Superior temporal gyrus (tissue), 1 donor: ENCODE data around the gene DVL1.

Experiments
- DNase-seq: peaks from one replicate; pipeline ENCODE4 v3.0.0-alpha.2; 2016; ENCODE audit errors: extremely low spot score

Gene DVL1

DNA sequence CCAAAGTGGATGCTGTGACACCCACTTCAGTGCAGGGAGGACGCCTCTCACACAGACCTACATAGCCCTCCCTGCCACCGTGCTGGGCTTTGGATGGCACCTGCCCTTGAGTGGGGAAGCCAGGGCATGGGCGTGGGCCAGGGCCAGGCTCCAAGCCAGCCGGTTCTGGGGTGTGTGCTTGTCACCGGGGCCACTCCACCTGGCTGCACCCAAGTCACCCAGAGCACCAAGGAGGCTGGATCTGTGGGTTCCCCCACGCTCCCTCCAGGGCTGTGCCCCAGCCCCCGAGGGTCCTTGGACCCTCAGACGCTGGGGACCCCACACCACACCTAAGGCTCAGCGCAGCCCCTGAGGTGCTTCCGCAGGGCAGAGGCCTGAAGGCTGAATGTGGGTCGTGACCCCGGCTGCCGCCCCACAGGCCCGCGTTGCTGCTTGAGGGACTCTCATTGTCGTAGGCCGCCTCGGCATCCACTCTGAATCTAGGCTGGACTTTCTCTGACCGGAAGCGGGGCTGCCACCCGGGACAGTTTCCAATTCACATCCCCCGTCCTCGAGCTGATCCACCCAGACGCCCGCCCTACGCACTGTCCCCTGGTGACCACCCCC, 7.7 kb upstream of the DVL1 start:
- no peak for DNase-seq

DNA sequence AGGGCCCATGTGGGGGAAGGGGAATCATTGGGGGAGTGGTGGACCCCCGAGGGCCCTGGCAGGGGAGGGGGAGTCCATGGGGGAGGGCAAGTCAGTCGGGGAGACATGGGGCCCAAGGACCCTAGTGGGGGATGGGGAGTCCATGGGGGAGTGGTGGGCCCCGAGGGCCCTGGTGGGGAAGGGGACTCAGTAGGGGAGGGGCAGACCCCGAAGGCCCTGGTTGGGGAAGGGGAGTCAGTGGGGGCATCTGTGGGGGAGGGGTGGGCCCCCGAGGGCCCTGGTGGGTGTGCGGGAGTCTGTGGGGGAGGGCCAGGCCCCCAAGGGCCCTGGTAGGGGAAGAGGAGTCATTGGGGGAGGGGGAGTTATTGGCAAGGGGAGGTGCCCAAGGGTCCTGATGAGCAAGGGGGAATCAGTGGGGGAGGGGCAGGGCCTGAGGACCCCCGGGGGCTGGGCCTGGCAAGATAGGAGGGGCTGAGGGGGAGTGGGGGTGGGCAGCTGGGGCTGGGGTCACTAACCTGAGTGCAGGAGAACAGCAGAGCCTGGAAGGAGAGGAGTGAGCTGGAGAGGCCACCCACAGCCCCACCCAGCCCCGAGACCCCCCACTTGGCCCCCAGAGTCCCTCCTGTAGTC, 7.1 kb upstream of the DVL1 start:
- DNase-seq: no peak

DNA sequence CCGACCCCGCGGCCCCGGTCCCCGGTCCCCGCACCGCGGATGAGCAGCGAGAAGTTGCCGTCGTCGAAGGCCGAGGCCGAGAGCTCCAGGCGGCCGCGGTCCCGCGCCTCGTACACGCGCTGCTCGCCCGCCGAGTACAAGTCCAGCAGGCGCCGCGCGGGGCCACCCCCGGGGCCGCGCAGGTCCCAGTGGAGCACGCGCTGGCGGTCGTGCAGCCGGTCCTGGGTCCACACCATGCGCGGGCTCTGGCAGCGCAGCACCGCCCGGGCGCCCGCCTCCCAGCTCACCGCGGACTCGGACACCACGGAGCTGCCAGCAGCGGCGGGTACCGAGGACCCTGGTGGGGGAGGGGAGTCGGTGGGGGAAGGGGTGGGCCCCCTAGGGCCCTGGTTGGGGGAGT, 6.2 kb upstream of the DVL1 start:
- DNase-seq: no peak

DNA sequence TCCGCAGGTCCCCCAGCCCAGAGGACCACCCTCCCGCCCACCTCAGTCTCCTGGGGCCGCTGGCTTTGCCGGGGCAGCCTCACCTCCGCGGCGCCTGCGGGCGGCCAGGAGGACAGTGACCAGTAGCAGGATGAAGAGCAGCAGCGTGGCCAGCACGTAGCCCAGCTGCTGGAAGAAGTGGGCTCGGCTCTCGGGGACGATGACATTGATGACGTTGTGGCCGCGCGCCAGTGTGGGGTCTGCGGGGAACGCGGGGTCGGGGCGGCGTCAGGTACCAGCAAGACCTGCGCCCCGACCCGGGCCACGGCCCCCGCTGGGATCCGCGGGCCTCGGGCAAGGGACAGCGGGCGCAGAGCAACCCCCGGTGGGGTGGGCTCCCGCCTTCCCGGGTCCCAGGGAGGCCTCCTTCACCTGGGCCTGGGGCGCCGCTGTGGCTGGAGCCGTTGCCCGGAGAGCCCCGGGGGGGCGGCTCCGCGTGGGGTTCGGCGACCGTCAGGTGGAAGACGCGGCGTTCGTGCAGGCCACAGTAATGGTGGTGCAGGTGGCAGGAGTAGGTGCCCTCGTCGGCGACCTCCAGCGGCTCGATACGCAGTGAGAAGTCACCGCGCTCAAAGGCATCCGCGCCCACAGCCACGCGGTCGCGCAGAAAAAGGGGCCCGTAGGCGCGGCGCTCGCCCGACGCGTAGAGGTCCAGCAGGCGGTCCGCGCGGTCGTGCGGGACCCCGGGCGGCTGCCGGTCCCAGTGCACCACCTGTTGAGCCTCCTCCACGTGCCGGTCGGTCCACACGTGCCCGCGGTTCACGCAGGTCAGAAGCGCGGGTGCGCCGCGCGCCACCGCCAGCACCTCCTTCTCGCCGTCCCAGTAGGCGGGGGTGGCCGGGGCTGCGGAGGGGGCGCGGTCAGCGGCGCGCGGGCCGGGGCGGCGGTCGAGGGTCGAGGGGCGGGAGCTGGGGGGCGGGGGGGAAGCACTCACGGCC, 5.3 kb upstream of the DVL1 start:
- no peak for DNase-seq

DNA sequence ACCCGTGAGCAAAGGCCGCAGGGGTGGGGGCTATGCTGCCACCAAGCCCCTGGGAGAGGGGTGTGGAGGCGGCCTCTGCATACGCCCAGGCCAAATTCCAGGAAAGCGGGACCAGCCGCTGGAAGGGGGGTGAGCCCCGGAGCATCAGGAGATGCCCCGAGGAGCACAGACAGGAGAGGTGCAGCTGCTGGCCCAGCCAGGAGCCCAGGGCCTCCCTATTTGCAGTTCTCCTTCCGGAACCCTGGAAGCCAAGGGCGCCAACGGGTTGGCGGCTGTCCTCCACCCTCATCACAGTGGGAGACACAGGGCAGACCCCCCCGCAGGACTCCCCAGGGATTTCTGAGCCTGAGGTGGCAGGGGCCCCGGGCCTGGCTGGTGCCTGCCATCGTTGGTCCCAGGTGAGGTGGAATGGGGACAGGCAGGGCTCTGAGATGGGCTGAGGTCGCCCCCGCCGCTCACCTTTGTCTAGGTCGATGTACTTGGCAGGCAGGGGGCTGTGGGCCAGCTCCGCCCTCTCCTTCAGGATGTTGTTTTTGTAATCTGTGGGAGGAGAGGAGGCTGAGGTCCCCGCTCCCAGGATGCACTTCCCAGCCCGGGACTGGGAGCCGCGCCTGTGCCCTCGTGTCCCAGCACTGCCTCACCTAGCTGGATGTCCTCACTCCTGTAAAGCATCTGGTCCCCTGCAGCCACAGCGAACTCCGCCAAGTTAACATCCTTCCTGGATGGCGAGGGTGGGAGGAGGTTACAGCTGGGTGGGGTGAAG, 4.4 kb upstream of the DVL1 start:
- DNase-seq: no peak

DNA sequence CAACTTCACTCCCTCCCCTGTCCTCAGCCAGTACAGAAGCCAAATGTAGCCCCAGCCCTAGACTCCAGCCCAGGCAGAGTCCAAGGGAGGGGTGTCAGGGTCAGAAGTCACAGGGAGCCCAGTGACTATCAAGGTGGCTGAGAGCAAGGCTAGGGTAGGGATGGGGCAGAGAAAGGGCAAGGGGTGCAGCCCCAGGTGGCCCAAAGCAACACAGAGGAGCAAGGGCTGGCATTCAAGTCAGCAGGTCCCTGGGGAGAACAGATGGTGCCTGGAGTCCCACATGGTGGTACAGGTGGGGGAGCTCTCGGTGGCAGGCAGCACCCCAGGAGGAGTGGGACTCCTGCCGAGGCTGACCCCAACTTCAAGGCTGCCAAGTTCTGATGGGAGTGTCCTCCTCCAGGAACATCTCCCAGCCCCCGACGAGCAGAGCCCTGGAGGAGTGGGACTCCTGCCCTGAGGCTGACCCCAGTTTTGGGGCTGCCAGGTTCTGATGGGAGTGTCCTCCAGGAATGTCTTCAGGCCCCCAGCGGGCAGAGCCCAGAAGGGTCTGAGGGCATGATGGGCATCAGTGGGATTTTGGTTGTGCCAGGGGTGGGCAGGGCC, 3.7 kb upstream of the DVL1 start:
- no peak for DNase-seq

DNA sequence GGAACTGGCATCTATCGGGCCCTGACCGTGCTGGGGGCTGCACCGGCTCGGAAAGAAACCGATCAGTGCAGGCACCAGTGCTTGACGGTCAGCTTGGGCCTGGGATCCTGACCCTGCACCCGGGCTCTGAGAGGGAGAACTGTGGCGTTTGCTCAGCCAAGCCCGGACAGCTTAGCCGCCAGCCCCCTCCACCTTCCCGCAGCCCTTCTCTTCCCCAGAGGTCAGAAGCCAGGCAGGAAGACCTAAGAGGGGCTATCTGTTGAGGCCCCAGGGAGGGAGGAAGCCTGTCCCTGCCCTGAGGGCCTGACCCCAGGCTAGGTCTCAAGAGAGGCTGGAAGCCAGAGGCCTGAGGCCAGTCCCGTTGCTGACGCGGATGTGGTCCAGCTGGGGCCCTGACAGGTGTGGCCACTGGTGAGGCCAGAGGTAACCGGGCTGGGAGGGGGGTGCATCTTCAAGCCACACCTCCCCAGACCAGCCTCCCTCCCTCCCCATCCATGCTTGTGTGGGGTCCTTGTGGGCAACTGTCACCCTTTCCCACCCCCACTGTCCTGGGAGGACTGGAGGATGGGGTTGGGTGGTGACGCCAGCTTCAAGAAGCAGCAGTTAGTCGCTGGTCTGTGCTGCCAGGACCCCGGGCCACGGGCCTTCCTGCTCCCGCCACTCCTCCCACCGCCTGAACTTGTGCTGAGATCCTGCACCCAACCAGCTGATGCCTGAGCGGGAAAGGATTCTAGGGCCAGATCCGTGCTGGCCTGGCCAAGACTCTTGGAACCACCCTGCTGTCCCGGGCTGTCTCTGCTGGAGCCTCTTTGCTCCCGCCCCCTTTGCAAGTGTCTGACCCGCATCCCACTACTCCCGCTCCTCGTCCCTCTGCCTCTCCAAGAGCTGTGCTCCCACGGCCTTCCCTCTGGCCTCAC, 2.6 kb upstream of the DVL1 start:
- DNase-seq: no peak

DNA sequence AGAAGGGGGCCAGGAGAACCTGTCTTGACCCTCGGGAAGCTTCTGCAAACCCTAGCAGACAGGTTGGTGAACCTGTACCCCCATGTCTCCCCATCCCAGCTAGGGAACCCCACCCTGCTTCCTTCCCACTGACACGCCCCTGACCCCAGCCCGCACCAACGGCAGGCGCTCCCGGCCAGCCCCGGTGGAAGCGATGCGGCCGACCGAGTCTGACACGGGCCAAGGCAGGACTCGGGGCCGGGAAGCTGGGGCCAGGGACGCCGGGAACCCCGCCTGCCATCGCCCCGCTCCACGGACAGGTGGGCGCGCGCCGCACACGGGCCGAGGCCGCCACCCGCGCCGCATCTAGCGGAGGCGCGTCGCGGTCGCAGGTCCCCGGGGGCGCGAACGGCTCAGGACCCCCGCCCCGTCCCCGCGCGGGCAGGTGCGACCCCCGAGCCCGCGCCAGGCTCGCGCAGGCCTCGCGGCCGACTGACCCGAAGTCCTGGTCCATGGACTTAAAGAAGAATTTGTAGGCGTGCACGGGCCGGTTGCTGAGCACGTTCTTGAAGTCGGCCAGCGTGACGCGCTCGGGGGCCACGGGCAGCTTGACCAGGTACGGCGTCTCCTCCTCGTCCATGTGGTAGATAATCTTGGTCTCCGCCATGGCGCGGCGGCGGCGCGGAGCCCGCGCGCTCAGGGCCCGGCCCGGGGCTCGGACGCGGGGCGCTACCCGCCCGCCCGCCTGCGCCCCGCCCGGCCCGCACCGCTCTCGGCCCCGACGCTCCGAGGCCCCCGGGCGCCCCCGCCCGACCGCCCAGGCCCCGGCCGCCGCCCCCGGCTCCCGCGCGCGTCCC, 580 bp downstream of the DVL1 start:
- no peak for DNase-seq

DNA sequence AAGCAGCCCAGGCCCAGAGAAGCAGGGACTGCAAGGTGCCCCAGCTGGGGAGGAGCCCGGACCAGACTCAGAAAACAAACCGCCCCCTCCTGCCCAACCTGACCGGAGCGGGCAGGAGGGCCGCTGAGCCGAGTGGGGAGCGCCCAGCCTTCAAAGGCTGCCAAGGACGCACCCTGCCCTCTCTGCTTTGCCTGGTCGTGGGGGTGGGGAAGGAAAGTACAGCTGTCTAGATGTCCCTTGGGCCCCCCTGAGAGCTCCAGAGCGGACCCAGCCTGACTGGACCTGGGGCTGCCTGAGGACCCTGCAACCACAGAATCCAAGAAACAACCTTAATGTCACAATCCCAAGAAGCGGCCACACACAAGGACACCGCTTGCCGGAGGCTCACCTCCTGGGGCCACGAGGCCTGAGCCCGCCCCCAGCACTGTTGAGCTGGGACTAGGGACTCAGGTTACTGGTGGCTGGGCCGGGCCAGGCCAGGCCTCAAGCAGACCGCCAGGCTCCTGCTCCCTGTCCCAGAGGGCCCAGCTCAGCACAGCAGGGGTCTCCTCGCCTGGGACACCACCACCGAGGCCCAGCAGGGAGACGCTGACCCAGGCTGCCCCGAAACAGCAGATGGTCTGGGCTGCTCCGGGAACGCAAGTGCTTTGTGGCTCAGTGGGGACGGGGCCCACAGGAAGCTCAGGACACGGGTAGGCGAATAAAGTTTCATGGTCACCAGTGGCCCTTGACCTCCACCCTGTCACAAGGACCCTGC, 1.4 kb downstream of the DVL1 start:
- DNase-seq: no peak

DNA sequence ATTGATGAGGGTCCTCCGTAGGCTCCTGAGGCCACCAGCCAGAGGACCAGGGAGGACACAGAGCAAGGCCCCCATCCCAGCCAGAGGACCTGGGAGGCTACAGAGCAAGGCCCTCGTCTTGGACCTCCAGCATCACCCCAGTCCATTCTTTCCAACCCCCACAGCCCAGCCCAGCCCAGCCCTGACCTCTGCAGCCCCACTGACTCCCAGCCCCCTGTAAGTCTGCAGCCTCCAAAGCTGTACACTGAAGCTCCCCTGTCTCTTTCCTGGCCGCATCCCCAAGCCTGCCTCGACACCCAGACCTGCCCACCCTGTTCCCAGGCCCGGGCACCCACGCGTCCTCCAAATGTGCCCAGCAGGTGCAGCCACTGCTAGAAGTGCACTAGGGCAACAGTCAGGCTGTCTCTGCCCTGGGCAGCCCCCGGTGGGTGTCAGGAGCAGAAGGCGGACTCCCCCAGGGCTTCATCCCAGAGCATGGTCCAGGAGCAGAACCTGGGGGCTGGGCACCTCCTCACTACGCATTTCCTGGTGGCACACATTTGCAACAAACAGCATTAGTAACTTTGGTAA, 2.1 kb downstream of the DVL1 start:
- DNase-seq: no peak

DNA sequence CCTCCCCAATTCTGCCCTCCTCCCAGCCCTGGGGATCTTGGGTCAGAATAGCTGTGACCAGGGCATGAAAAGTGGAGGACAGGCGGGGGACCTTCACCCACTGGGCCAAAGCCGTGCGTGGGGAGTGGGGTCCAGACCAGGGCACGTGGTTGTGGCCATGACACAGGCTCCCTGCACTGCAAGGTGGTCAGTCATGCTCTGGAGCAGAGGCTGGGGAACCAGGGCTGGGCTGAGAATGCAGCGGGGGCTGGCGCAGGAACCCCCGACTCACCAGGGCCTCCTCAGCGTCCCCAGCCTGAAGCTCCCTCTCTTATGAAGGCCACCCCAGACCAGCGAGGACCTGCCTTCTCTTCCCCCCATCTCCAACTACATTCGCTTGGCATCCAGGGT, 2.7 kb downstream of the DVL1 start:
- DNase-seq: no peak

DNA sequence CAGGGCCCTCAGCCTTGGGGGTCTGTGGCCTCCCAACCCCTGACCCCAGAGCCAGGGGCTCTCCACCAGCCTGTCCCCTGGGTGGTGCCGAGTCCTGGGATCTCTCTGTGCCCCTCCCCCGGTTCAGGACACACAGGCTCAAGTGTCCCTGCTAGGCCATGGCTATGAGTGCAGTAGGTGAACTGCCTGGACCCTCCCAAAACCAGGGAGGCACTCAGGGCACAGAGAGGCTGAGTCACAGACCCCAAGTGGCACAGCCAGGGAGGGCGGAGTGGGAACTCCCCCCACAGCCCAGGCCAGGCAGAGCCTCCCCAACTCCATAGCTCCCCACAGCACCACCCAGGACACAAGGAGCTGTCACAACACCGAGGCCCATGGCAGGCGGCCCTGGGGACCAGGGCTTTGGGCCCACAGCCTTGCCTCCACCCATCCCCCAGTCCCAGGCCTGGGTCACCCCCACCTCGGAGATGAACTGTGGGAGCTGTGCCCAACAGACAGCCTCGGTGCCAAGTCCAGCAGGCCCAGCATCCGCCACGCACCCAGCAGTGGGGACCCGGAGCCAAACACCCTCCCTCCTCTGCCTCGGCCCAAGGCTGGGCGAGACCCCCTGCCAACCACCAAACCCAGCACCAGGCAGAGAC, 3.2 kb downstream of the DVL1 start:
- no peak for DNase-seq

DNA sequence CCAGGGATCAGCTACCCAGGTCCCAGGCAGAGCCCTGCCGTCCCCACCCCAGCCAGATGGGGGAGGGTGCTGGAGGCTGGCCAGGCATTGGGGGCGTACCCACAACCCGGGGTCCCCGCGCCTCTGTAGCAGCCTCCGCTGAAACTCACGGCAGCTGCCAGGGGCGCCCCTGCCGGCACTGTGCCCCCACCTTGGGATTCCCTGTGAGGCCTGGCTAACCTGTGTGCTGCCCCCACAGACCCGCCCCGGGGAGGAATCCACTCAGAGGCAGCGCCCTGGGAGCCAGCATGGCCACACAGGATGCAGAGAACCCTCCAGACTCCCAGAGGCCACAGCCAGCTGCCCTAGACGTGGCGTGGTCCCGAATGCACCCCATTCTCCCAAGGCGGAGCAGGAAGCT, 3.8 kb downstream of the DVL1 start:
- no peak for DNase-seq

DNA sequence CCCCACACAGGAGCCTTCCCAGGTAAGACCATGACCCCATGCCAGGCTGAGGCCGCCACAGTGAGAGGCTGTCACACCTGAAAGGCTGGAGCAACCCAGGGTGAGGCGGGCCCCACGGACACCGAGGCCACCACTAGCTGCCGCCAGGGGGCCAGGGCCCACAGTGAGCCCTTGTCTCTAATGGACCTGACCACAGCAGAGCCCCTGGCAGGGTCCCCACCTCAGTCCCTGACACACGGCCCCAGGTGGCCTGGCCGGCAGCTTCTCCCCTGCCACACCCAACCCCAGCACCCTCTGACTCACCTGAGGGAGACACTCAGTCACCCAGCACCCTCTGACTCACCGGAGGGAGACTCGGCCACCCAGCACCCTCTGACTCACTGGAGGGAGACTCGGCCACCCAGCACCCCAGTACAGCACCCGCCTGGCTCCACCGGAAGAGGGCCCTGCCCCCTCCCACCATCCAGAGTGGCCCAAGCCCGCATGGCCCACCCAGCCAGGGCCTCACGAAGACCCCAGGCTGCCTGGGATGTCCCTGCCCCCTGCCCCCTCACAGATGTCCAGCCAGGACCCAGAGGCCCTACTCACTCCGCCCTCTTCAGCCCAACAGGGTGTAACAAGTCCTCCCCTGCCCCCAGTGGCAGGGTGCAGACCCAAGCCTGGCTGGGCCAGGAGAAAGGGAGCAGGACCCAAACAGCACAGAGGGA, 4.4 kb downstream of the DVL1 start:
- no peak for DNase-seq

DNA sequence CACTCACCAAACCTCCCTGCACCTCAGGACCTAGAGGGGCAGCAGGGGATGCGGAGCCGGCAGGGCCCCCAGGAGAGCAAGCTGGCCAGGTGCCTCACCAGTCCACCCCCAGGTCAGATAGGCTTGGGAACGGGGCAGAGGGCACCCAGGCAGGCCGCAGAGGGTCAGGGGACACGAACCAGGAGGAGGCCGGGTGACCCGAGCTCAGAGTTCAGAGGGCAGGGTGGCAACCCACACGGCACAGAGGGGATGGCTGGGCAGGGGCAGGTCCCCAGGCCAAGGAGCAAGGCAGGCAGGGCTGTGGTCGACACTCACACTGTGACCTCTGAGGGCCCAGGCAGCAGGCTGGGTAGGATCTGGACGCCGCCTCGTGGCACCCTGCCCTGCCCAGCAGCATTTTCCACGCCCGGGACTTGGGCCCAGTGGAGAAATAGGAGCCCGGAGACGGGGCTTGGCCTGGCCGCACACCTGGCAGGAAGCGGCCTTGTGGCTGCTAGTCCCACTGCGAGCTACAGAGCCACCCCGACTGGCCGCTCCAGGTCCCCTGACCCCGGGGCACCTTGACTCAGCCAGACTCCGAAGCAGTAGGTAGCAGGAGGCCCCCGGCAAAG, 5.3 kb downstream of the DVL1 start:
- DNase-seq: no peak

DNA sequence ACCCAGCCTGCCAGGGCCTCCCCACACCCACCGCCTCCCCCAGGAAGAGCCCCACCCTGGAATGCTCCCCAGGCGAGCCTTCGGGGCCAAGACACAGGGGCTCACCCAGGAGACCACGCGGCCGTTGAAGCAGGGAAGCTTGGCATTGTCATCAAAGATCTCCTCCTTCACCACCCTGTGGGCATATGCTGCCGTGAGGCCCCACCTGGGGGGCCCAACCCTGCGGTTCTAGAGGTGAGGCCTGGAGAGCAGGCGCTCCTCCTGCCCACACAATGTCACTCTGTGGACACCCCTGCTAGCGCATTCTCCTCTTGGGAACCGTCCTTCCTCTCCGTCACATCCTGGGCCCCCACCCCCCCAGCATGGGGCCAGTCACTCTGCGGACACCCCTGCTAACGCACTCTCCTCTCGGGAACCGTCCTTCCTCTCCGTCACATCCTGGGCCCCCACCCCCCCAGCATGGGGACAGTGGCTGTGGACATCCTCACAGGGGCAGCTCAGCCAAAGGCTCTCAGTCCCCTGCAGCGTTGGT, 6.6 kb downstream of the DVL1 start:
- no peak for DNase-seq

DNA sequence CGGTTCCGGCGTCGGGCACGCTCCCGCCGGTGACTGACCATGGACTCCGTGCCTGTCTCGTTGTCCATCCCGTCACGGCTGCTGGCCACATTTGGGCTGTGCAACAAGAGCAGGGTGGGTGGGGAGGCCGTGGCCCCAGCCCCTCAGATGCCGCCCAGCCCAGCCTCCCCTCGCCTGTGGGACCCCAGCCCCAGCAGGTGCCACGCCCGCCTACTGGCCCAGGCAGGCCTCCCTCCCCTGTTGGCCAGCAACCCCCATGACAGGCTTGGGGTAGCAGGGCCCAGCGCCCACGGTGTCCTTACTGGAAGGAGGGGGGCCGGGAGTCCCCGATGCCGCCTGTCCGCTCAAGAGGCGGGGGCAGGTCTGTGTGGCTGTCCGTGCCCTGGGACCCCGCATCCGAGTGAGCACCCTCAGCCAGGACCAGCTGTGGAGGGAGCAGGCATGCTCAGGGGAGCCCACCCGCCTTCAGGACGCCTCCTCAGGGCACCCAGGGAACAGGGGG, 7.1 kb downstream of the DVL1 start:
- no peak for DNase-seq
